Measurements from ENCODE around the gene DNAJC6.

The DNAJC6 gene

DNA sequence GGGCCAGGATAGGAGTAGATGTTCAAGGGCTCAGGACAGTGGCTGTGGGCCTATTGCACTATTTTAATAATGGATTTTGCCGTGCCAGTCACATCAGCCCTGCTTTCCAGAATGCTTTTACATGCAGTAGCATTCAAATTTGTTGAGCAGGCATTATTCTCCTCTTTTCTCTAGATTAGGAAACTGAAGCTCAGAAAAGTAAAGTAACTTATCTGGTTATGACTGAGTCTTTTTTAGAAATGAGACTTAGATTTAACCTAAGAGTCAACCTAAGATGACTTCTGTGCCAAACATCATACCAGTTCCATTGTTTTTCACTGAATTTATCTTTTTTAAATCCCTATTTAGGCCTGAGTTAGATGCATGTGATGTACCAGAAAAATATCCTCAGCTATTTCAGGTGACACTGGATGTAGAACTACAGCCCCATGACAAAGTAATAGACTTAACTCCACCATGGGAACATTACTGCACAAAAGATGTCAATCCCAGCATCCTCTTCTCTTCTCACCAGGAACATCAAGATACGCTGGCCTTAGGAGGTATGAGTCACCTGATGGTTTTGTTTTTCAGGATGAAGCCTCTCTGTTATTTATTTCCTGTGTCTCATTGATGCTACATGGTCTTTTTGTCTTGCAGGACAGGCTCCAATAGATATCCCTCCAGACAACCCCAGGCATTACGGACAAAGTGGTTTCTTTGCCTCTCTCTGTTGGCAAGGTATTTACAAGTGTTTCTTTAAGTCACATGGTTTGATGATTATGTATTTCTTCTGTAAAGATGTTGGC lies 79.8 kb downstream of the DNAJC6 start:
- no peak overlapping the region for H3K4me3 ChIP-seq (ENCODE audit: low read length)
- TF ChIP-seq, protein P1, sequence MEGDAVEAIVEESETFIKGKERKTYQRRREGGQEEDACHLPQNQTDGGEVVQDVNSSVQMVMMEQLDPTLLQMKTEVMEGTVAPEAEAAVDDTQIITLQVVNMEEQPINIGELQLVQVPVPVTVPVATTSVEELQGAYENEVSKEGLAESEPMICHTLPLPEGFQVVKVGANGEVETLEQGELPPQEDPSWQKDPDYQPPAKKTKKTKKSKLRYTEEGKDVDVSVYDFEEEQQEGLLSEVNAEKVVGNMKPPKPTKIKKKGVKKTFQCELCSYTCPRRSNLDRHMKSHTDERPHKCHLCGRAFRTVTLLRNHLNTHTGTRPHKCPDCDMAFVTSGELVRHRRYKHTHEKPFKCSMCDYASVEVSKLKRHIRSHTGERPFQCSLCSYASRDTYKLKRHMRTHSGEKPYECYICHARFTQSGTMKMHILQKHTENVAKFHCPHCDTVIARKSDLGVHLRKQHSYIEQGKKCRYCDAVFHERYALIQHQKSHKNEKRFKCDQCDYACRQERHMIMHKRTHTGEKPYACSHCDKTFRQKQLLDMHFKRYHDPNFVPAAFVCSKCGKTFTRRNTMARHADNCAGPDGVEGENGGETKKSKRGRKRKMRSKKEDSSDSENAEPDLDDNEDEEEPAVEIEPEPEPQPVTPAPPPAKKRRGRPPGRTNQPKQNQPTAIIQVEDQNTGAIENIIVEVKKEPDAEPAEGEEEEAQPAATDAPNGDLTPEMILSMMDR (conservative IDR thresholded peaks at IDR 0.05; ENCODE audit: low read depth, low read length): no peak
- DNase-seq (ENCODE audit: low read depth): no peak

DNA sequence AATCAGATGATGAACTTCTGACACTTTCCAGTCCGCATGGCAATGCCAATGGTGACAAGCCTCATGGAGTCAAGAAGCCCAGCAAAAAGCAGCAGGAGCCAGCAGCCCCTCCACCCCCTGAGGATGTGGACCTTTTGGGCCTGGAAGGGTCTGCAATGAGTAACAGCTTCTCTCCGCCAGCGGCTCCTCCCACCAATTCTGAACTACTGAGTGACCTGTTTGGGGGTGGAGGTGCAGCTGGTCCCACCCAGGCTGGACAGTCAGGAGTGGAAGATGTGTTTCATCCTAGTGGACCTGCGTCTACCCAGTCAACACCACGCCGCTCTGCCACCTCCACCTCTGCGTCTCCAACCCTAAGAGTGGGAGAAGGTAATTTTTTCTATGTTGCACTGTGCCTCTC lies 83.2 kb downstream of the DNAJC6 start:
- TF ChIP-seq, protein P1 (conservative IDR thresholded peaks at IDR 0.05; ENCODE audit: low read depth, low read length): no peak
- H3K4me3 ChIP-seq (ENCODE audit: low read length): no peak overlapping the region
- DNase-seq (ENCODE audit: low read depth): no peak

DNA sequence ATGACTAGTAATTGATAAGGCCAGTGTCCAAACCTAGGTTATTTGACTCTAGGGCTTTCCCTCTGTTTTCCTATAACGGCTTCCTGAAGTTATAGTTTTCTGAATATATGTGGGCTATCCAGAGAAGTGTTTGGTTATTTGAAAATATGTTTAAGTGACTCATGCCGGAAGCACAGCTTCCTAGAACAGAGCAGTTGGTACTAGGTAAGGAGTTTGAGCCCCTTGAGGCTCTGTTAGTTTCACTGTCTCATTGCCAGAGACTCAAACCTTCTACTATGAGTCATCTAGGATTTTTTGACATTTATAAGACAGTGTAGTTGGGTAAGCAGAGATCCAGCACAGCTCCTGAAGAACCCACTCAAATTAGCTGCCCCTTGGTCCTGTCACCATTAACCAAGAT lies 84.0 kb downstream of the DNAJC6 start:
- H3K4me3 ChIP-seq (ENCODE audit: low read length): no peak overlapping the region
- TF ChIP-seq, protein P1 (conservative IDR thresholded peaks at IDR 0.05; ENCODE audit: low read depth, low read length): no peak
- DNase-seq (ENCODE audit: low read depth): no peak

DNA sequence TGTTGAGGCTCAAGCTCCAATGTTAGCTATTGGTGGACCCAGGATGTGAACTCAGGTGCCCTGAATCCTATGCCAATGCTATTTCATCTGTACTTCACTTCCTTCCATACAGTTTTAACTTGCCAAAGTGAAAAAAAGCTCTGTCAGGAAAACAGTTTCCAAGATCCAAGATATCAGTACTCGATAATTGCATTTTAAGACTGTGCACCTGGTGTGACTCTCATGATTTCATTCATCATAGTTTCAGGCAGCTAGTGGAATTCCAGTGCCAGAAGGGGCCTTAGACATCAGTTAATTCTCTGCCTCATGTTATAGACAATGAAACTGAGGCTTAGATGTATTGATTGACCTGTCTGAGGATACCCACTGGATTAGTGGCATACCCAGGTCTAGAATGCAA lies 84.6 kb downstream of the DNAJC6 start:
- no peak for DNase-seq (ENCODE audit: low read depth)
- TF ChIP-seq, protein P1 (conservative IDR thresholded peaks at IDR 0.05; ENCODE audit: low read depth, low read length): no peak
- no peak overlapping the region for H3K4me3 ChIP-seq (ENCODE audit: low read length)

DNA sequence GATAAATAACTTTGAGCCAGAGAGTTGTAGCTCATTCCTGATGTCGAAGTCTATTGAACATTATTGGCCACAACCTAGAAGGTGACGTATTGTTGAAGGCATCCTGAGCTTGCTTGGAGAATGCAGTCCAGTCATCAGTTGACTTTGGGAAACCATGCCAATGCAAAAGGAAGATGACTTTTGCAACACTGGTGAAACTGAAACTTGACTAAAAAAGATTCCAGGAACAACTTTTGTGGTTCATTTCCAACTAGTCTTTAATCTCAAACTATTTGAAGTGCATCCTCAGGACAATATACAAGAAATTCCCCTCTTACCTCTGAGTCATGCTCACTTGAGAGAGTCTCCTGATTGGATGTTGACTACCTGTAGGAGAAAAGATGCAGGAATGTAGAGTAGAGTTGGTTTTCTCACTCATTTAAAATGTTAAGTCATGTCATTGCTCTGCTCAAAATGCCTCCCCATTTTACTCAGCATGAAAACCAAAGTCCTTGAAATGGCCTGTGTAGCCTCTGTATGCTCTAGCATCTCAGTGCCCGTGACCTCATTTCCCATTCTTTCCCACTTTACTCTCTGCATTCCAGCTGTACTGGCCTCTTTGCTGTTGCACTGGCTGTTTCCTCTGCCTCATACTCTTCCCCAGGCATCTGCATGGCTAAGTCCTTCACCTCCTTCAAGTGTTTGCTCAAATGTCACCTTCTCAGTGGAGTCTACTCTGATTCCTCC lies 86.7 kb downstream of the DNAJC6 start:
- TF ChIP-seq, protein P1 (conservative IDR thresholded peaks at IDR 0.05; ENCODE audit: low read depth, low read length): no peak
- no peak overlapping the region for H3K4me3 ChIP-seq (ENCODE audit: low read length)
- no peak for DNase-seq (ENCODE audit: low read depth)

DNA sequence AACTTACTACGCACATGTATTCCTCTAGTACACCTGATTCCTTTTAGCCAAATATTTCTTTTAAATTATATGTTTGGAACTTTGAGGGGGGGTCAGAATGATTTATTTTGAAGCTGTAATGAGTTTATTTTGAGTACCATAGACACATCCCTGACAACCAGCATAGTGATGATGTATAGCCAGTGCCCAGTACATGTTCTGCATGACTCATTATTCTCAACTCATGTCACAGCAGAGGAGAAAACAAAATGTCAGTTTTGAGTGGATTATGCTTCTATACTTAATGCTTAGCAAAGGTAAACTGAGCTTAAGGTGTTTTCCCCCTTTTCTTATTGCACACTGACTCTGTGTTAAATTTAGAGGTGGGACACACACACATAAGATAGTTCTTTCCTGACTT lies 88.7 kb downstream of the DNAJC6 start:
- no peak for DNase-seq (ENCODE audit: low read depth)
- no peak overlapping the region for H3K4me3 ChIP-seq (ENCODE audit: low read length)
- TF ChIP-seq, protein P1 (conservative IDR thresholded peaks at IDR 0.05; ENCODE audit: low read depth, low read length): no peak

DNA sequence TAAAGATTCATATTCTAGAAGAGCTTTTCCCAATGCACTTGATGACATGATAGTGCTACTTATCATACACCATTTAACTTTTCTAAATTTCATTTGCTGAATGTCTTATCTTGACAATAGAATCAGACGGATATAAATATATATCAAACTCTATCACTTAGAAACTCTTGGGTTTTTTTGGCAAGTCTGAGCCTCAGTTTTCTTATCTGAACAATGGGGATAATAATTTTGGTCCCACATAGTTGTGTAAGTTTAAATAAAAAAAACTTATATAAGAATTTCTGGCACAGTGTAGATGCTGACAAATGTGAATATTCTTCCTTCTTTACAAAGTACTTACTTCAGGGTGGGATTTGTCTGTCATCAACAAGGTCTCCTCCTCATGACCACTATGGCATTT lies 89.7 kb downstream of the DNAJC6 start:
- DNase-seq (ENCODE audit: low read depth): no peak
- TF ChIP-seq, protein P1 (conservative IDR thresholded peaks at IDR 0.05; ENCODE audit: low read depth, low read length): no peak
- H3K4me3 ChIP-seq (ENCODE audit: low read length): no peak overlapping the region

Data from retinal pigment epithelial cell (primary cell).